GM19463 (cell line): ENCODE data around the gene DENND1A.

Experiments used
- ATAC-seq: cut with Tn5 transposase; IDR thresholded peaks from one replicate; pipeline ENCODE4 v1.9.1; 2021; ENCODE audit warnings: mild to moderate bottlenecking, moderate library complexity; ENCODE audit not compliant: unreplicated experiment

DENND1A gene

DNA sequence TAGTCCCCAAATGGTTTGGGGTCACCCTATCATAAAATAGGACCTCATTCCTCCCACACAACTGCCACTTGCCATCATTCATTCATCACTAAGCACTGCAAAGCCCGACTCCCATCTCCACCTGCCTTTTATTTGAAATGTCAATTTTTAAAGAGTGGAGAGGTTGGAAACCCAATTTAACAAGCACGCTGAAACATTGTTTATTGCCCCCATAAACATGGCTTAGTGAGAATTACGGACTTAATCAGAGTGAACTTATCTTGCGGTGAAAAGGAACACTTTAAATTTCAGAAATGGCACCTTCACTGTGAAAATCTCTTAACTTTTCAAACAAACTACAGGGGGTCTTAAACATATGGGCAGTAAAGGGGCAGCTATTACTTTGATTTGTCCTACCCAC lies 332.9 kb downstream of the DENND1A start:
- no peak for ATAC-seq

DNA sequence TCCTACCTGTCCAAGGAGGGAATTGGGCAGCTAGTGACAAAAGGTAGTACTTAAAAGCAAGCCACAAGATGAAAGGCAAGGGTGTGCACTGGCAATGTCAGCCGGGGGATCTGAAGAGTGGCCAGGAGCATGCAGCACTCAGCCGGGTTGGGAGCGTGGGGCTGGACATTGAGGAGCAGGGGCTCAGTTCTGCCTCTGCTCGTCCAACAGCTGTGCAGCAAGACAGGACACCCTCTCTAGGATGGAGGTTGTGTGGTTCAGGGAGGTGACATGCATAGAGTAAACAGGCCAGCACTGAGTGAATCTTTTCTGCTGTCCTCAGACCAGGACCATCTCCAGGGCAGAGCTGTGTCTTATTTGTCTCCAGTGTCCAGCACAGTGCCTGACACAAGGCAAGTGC lies 338.6 kb downstream of the DENND1A start:
- no peak for ATAC-seq

DNA sequence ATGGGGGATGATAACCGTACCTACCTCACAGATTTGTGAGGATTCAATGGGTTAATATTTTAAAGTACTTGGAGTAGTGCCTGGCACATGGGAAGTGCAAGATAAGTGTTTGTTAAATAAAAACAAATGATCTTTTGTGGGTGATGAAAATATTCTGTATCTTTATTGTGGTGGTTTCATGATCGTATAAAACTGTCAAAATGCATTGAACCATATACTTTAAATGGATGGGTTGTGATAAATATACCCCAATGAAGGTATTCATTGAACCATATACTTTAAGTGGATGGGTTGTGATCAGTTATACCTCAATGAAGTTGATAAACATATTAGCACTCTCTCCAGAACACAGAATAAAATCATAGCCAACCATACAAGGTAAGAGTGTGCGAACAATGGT lies 339.4 kb downstream of the DENND1A start:
- ATAC-seq, result no peak

DNA sequence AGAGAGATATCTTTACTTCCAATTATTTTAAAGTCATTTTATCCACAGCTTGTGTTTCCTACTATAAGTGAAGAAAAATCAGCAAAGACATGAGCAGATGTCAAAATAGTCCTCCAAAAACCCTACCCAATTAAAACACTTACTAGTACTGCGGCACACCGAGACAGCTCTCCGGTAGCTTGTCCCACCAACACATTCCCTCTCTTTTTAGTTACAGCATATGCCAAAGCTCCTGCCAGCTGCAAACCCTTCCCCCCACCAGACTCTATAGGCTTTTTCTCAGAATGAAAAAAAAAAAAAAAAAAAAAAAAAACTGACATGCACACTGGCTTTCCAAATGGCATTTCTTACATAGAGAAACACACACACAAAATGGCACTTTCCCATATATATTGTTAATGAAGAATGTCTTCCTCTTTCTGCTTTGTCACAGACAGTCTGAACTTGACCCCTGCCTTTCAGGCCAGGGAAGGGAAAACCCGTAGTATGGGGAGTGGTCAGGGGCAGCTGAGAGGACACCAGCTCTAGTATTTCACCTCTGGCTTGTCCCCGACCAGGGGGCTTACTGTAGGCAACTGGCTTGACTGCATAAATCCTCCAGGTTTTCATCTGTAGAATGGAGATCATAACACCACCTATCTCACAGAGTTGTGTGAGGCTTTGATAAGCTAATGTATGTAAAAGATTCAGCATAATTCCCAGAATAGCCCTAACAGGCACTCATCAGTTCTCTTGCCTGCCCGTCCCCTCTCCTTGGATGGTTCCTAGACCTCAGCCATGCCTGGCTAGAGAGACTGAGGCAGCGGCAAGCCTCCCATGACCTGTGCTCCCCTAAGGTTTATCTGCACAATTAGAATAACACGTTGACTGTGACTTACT lies 340.3 kb downstream of the DENND1A start:
- no peak for ATAC-seq

DNA sequence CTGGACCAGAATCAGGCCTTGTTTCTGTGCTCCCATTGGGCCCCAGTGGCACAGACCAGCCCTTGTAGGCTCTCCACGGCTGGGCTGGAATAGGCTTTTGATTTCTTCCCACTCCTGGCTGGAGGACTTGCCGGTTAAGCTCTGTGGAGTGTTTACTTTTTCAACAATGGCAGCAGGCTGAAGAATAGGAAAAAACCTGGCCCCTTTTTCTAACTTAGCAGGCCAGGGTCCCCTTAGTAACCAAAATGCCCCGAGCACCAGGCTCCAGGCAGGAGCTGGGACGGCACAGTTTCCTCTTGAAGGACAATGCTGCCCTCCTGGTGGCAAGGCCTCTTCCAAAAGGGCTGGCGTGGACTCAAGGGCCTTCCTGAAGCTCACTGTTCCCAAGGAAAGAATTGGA lies 343.7 kb downstream of the DENND1A start:
- no peak for ATAC-seq

DNA sequence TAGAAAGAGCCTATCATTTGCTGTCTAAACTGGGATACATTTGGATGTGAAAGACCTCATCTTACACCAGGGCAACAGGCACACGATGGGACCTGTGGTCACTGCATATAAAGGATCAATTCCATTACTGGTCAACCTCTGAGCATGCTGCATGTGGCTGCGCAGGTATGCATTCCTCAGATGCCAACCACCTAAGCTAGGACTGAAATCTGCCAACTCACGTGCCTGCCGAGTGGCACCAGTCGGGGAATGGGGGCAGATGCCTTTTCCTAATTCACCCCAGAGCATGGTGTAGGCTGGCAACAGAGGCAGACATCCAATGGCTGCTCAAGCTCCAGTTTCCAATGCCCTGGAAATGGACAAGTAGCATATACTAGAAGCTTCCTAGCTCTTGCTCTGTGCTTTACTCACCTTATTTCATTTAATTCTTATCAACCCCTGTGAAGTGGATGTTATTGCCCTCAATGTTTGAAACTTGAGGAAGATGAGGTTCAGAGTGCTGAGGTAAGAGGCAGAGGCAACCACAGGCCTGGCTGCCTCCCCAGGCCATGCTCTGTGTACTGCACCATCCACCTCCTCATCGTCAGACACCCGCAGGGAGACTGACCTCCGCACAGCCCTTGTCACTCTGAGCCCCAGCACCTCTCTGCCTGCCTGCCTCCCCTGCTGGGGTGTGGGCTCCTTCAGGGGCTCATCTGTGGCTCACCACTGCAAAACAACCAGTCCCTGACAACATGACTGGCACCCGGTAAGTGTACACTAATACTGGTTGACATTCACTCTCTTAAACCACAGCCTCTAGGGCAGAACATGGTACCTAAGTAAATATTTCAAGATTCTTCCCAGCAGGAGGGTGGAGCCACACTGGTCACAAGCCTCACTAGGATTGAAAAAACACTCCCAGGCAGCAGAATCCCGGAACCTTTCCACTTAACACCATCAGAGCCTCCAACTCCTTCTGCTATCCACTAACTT lies 345.4 kb downstream of the DENND1A start:
- ATAC-seq, result no peak

DNA sequence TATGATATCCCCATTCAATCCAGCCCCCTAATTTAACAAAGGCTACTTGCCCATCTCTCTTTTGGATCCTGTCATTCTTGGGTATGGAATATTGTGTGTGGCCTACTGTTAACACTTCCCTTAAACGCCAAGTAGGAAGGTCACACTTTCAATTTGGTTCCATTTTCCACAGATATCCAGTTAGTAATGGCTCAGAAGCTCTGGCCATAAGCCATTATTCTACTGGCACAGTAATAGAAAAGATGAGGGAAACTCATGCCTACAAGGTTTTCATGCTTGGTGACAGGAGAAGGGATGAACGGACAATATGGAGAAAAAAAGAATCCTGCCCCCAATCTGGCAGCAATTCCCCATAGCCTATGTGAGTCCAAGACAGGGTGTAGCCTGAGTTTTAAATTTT lies 346.3 kb downstream of the DENND1A start:
- ATAC-seq, result no peak

DNA sequence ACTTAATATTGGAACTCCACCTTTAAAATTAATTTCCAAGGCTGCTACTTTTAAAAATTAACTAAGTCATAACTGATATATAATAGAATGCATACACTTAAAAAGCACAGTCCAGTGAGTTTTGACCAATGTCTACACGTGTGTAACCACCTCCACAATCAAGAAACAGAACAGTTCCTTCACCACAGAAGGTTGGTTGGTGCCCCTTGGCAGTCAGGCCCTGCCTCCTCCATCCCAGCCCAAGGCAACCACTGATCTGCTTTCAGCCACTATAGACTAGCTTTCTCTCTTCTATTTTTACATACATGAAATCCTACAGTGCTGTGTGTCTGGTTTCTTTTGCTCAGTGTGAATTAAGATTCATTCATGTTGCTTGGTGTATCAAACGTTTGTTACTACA lies 358.7 kb downstream of the DENND1A start:
- ATAC-seq, result no peak

DNA sequence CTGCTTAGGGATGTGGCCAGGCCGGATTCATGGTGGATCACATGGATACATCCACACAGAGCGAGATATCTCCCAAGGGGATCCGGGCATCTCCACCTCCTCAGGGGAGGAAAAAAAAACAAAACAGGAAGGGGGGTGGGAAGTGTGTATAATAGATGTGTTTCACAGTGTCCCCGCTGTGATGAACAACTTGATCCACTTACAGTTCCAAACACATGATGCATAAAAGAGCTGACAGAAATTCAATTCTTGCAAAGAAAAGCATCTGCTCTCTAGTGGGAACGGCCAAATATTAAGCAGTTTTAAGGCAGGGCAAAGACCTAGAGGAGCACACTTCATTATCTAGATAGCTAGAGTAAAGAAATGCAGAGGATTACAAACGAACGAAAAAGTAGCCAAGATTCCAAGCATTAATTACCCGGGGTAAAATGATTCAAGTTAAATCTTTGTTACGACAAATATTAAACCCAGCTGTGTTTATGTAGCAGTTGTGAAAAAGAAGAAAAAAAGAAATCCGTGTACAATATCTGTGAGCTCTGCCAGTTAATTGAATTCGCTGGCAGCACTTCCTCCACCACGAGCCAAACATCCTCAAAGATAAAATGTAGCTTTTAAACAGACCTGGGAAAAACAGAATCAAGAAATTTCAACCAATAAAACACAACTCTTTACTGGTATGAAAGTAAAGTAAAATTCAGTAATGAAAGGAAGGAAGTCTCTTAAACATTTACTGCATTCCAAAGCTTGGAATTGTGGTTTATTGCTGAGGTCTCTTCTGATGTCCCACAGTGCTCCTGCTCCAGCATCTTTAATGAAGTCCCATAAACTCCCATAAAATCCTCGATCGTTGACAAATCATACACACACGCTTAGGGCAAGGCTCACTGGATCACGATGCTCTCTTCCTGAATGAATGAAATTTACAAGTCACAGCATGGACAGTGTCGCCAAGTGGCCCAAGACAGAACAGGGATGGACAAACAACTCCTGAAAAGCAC lies 360.9 kb downstream of the DENND1A start:
- ATAC-seq, result no peak

DNA sequence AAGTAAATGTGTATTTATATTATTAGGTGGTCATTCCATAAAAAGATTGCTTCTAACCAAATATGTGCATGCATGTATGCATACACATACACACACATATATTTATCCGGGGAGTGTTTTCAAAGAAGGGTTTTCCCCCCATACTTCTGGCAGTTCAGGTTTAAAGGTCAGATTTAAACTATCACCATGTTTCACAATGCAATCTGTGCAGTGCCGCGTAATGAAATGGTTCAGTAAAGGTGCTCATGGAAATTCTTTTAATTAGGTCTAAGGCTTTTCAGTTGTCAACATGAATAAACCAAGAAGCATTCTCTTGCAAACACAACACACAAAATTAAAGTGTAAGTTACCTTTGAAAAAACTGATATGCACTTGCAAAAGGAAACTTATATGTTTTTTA lies 362.9 kb downstream of the DENND1A start:
- ATAC-seq, result no peak

DNA sequence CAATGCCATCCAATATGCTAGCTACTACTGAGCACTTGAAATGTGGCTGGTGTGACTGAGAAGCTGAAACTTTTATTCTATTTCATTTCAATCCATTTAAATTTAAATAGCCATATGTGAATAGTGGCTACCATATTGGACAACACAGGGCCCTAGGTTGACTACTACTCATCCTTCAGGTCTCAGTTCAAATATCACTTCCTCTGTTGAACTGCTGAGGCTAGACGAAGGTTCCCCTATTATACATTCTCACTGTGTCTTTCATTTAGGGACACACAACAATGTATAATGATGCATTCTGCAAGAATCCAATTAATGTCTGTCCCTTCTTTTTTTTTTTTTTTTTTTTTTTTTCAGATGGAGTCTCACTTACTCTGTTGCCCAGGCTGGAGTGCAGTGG lies 365.3 kb downstream of the DENND1A start:
- ATAC-seq, result no peak

DNA sequence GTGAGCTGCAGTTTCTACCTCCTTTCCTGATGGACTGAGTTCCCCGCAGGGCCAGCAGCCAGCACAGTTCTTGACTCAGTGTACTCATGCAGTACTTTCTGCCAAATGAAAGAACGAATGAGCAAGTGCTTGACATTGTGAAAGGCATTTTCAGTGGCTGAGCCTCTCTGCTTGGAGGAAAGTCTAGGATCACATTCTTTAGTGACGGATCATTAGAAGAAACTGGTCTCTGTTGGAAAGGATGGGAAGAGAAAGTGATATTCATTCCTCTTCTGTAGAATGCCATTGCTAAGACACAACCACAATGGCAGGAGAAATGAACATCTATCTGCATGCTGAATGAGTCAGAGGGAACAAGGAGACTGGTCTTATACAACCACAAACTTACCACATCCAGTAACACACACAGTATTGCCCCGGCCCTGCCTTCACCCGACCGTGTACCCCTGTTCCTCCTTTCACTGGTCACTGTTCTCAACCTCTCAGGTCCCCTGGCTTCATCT lies 367.0 kb downstream of the DENND1A start:
- ATAC-seq, result peak; percentile 76

DNA sequence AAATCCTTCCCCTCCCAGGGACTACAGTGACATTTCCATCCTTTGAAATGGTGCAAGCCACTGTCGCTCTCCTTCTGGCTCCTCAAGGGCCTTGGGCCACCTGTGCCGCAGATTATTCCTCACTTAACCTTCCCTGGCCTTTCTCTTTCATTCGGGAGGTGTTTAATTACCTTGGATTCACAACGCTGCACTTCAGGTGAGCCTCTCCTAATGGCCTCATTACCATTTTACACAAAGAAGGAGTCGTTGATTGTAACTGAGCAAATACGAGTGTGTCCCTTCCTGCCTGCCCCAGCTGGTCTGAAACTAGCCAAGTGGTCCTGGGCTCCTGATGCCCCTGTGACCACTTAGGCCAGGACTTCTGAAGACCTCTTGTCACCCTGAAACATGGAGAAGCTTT lies 368.9 kb downstream of the DENND1A start:
- no peak for ATAC-seq

DNA sequence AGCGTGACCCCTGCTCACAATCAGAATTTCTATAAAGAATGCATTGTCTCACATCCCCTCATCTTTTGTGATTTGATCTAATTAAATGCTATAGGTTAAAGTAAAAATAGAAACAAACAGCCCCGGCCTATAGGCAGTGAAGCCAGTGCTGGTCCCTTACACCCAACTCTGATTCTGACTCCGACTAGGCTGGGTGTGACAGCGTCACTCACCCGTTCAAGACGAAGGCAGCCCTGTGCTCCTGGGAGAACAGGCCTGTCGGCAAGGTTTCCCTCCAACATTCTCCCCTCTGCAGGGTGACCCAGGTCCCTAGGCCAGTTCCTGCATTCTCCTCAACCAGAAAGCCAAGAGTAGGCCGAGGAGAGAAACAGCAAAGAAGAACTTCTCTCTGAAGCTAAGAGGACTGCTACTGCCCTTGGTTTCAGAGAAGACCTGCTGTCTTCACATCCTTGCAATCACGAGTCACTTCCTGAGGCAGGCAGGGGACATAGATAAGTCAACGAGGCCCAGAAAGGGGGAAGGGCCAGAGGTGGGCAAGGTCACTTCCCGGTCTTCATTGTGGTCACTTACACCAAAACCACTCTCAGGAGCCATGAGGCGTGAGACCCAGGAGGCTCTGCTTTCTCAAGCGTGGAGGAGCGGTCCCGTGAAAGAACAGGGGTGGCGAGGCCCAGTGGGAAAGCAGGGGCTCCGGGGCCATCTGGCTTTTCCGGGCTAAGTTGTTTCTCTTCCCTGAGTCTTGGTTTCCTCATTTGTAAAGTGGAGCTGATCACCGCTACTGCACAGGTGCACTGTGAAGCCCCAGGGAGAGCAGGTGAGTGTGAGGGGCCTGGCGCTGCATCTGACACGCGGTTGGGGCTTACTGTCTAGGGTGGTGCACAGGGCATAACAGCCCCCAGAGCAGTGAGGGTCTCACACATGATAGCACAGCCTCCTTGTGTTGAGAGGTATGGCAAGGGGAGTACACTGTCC lies 373.2 kb downstream of the DENND1A start:
- ATAC-seq, result no peak

DNA sequence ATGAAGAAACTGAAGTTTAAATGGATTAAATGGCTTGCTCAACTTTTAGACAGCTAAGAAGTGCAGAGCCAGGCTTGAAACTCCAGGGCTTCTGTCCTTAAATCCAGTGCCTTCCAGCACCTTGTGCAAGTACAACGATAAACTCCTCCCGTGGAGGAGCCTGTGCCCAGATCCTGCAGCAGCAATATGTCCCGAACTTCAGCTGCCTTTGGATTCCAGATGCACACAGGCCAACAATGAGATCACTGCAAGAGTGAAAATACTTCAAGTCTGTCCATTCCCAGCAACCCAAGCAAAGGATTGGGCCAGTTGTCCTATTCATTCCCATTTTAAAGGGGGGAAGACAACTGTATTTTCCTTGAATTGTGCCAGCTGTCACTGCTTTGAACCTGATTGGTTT lies 374.3 kb downstream of the DENND1A start:
- ATAC-seq, result no peak

DNA sequence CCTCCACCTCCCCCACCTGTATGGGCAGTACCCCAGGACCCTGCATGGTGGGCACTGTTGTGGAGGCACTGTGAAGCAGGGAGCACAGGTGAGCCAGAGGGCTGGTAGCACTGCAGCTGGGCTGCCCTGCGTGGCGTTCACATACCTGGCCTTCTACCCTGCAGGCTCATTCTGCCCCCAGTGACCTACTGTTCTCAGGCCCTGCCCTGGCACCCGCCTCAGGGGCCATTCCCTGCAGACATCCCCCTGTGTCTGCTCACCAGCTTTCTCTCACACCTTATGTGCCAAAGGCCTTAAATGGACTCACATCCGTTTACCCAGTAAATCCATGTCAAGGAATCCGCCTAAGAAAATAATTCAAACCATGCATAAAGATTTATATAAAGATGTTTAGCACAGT lies 377.4 kb downstream of the DENND1A start:
- ATAC-seq, result no peak

DNA sequence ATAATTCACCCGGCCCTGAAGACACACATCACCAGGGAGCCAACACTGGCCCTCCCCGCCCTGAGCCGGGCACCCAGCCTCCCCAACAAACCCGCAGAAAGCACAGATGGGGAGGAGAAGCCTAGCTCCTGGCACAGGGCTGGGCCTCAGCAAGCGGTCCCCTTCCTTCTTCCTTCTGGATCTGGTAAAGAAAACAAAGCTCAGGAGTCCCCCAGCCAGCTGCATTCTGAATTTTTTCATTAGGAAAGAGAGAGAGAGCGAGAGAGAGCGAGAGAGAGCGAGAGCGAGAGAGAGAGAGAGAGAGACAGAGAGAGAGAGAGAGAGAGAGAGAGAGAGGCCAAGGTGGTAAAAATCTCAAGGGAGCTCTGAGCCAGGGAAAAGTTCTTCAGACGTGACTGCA lies 378.2 kb downstream of the DENND1A start:
- no peak for ATAC-seq

DNA sequence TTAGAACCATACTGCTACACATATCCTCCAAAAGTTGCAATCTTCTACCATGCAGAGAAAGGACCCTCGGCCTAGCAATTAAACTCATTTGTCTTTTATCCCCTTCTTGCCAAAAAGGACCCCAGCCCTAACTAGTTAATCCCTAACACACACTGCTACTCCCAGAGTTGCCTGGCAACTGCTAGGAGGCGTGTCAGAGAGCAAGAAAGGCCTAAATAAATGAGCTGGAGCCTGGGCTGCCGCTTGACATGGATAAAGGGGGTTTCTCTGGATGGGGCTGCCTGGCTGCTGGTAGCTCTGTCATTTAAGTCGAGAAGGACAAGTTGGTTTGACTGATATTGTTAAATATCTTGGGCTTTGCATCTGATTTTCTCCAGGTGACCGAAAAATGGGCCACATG lies 379.1 kb downstream of the DENND1A start:
- no peak for ATAC-seq

DNA sequence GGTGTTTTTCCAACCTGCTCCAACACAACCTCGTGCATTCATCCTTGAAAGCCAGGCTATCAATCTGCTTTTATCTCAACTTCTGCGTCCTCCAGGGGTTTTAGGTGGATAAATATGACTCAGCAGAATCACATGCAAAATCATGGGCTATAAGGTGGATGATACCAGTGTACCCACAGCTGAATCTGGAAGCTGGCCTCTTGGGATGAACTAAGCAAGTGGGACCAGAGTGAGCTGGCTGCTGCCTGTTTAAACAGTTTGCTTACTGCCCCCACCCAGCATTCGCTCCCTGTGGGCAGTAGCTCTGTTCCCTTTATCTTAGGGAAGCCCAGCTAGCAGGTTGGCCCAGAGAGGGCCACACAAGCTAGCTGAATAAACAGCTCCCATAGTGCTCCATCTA lies 379.9 kb downstream of the DENND1A start:
- ATAC-seq, result no peak
